PFSK-1 (cell line): ENCODE results near the gene MAP7D3.

Source experiments
- FOXP2 ChIP-seq: optimal IDR thresholded peaks from 2 replicates; pipeline ENCODE3; 2011; ENCODE audit warnings: borderline replicate concordance, control low read depth, inconsistent platforms; ENCODE audit not compliant: insufficient read depth; ENCODE audit errors: extremely low read length, extremely low read depth
- POLR2AphosphoS5 ChIP-seq: IDR thresholded peaks from 2 replicates; pipeline ENCODE4 v1.6.1; 2012; ENCODE audit warnings: low read depth, mild to moderate bottlenecking, control low read depth, low read length, moderate library complexity
- SIN3A ChIP-seq: IDR thresholded peaks from 2 replicates; pipeline ENCODE4 v1.6.1; 2012; ENCODE audit warnings: mild to moderate bottlenecking, low read length, moderate library complexity, borderline replicate concordance; ENCODE audit not compliant: insufficient read depth
- TAF1 ChIP-seq: IDR thresholded peaks from 2 replicates; pipeline ENCODE4 v1.6.1; 2012; ENCODE audit warnings: low read length, control low read depth, borderline replicate concordance; ENCODE audit not compliant: insufficient read depth
- TF ChIP-seq, protein P1 (sequence below), 2 experiments: IDR thresholded peaks; 2 replicates each; pipeline versions ENCODE4 v1.6.1 to v1.8.0; 2011 to 2012; ENCODE audit warnings: low read depth in 2 of 2, low read length in 2 of 2, control low read depth in 1 of 2, inconsistent platforms in 1 of 2, mild to moderate bottlenecking in 1 of 2, moderate library complexity in 1 of 2; ENCODE audit not compliant: insufficient read depth in 1 of 2

The MAP7D3 gene

DNA sequence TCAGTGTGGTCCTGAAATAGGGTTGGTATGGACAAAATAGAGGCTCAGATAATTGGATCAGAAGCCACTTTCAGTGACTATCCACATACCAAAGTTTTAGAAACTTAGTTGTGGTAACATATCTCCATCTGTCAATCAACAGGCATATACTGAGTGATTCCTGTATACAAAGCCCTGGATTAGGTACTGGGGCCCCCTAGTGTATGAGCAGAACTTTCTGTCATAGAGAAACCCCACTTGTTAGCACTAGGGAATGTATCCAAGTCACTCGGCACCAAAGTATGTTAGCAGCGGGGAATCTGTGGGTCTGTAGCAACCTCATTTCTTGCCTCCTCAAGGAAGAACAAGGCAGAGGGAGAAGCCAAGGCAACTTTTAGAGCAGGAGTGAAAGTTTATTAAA, 50.7 kb downstream of the MAP7D3 start:
- no peak for TF ChIP-seq TAF1
- no peak for TF ChIP-seq FOXP2
- TF ChIP-seq SIN3A: no peak
- no peak for TF ChIP-seq POLR2AphosphoS5
- TF ChIP-seq, protein P1, sequence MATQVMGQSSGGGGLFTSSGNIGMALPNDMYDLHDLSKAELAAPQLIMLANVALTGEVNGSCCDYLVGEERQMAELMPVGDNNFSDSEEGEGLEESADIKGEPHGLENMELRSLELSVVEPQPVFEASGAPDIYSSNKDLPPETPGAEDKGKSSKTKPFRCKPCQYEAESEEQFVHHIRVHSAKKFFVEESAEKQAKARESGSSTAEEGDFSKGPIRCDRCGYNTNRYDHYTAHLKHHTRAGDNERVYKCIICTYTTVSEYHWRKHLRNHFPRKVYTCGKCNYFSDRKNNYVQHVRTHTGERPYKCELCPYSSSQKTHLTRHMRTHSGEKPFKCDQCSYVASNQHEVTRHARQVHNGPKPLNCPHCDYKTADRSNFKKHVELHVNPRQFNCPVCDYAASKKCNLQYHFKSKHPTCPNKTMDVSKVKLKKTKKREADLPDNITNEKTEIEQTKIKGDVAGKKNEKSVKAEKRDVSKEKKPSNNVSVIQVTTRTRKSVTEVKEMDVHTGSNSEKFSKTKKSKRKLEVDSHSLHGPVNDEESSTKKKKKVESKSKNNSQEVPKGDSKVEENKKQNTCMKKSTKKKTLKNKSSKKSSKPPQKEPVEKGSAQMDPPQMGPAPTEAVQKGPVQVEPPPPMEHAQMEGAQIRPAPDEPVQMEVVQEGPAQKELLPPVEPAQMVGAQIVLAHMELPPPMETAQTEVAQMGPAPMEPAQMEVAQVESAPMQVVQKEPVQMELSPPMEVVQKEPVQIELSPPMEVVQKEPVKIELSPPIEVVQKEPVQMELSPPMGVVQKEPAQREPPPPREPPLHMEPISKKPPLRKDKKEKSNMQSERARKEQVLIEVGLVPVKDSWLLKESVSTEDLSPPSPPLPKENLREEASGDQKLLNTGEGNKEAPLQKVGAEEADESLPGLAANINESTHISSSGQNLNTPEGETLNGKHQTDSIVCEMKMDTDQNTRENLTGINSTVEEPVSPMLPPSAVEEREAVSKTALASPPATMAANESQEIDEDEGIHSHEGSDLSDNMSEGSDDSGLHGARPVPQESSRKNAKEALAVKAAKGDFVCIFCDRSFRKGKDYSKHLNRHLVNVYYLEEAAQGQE (IDR thresholded peaks at IDR 0.05; ENCODE audit: insufficient read depth in 1 of 2, low read depth in 2 of 2, low read length in 2 of 2): no peak

DNA sequence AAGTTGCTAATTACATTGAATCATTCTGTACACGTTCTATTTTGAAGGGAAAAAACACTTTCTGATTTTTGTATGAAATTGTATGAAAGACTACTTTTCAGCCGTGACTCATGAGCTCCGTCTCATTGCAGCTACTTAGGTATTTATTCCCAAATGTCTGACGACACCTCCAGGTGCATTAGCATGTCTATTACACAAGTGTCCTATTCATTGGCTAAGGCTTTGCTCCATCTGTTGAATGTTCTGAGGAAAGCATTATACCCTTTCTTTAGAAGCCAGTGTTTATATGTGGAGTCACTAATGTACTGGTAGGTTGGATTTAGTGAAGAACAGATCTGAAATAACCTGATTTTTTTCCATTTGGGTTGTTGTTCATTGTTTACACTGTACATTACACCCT, 51.8 kb downstream of the MAP7D3 start:
- no peak for TF ChIP-seq FOXP2
- TF ChIP-seq, protein P1 (IDR thresholded peaks at IDR 0.05; ENCODE audit: insufficient read depth in 1 of 2, low read depth in 2 of 2, low read length in 2 of 2): no peak
- no peak for TF ChIP-seq POLR2AphosphoS5
- no peak for TF ChIP-seq TAF1
- no peak for TF ChIP-seq SIN3A

DNA sequence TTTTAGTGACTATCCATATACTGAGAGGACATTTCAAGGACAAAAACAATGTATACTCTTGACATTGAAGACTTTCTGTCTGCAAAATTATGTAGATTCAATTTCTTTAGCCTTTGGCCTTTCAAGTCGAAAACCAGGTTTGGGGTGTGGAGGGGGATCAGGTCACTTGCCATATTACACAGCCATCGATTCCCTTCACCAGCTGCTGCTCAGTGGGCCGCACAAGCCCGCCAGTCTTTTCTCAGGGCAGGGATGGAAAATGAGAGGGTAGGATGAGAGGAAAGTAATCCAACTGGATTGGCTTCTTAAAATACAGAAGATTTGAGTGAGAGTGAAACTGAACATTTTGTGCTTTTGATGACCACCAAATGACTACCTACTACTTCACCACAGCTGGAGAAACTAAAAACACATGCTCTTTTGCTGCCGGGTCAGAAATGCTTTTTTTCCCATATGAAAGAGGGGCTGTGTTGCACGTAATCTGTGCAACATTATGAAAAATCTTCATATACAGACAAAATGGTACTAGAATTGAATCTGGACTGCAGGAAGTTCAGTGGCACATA, 52.4 kb downstream of the MAP7D3 start:
- TF ChIP-seq SIN3A (no peak), TAF1 (no peak), FOXP2 (no peak), POLR2AphosphoS5 (no peak)
- TF ChIP-seq, protein P1 (IDR thresholded peaks at IDR 0.05; ENCODE audit: insufficient read depth in 1 of 2, low read depth in 2 of 2, low read length in 2 of 2): no peak

DNA sequence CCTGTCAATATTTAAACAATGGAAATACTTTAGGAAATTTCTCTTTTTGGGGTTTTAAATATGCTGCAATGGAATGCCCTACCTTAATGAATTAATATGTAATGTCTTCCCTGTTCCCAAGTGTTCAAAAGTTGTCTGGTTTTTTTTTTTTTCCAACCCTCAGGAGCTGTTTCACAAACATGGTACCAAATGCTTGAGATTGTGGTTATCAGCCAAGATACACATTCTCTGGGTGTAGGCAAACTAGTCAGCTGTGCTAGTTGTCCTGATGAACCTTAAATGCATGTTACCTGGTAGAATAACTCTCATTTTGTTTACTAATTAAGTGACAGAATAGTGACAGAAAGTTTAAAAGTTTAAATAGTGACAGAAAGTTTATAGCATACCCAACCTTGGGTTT, 53.2 kb downstream of the MAP7D3 start:
- TF ChIP-seq FOXP2 (no peak), POLR2AphosphoS5 (no peak), TAF1 (no peak), SIN3A (no peak)
- TF ChIP-seq, protein P1 (IDR thresholded peaks at IDR 0.05; ENCODE audit: insufficient read depth in 1 of 2, low read depth in 2 of 2, low read length in 2 of 2): no peak

DNA sequence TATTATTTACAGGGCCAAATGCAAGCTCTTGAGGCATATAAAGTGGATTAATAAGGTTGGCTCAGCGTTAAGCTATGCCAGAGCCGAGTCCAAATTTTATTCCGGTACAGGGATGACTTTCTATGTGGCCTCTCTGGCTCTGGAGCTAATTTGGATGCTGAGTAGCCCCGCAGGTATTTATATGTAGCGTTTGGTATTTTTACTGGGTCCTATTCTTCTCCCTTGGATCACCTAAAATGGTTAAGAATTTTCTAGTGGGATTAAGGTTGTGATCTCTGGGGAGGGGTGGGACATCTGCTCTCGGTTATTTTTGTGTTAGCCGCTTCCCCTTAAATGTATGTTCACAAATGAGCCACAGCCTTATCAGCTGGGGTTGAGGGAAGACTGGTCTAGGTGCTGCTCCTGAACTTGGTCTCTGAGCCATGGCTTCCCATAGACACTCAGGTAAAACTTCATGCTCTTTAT, 54.5 kb downstream of the MAP7D3 start:
- TF ChIP-seq FOXP2 (no peak), SIN3A (no peak), TAF1 (no peak), POLR2AphosphoS5 (no peak)
- TF ChIP-seq, protein P1 (IDR thresholded peaks at IDR 0.05; ENCODE audit: insufficient read depth in 1 of 2, low read depth in 2 of 2, low read length in 2 of 2): no peak
